ENCODE data around the gene PMF1.
"Not testable (repeated sequence)": the region's sequence is repeated elsewhere in the genome, so short reads cannot be mapped to it uniquely, and the experiment has no call there.

PMF1 gene

GRCh38 chr1:156212833-156213643 is at the start of gene PMF1:
Gene PMF1, plus strand, starts transcription at chr1:156213007. Its CDS starts 9 bp downstream, at chr1:156213016.
- DNase-seq: peak; percentile 95

- DNase-seq: no peak
Observed at GRCh38 chr1:156163712-156164111, 49.1 kb upstream of the PMF1 start.

GRCh38 chr1:156164125-156164831 is 48.5 kb upstream of the PMF1 start:
- no peak for DNase-seq

GRCh38 chr1:156165083-156165482 is 47.7 kb upstream of the PMF1 start:
- DNase-seq: no peak

GRCh38 chr1:156167536-156167935 is 45.3 kb upstream of the PMF1 start:
- DNase-seq: no peak

GRCh38 chr1:156172696-156173470 is 39.9 kb upstream of the PMF1 start:
- no peak for DNase-seq

- no peak for DNase-seq
Observed at GRCh38 chr1:156176610-156177210, 36.1 kb upstream of the PMF1 start.

GRCh38 chr1:156177919-156178654 is 34.7 kb upstream of the PMF1 start:
- DNase-seq: no peak

- DNase-seq: no peak
Observed at GRCh38 chr1:156180471-156180870, 32.3 kb upstream of the PMF1 start.

- not testable (repeated sequence) for DNase-seq
Observed at GRCh38 chr1:156181391-156181924, 31.3 kb upstream of the PMF1 start.

GRCh38 chr1:156182010-156182779 is 30.6 kb upstream of the PMF1 start:
- not testable (repeated sequence) for DNase-seq

GRCh38 chr1:156186347-156187177 is 26.2 kb upstream of the PMF1 start:
- not testable (repeated sequence) for DNase-seq

GRCh38 chr1:156190265-156190664 is 22.5 kb upstream of the PMF1 start:
- DNase-seq: not testable (repeated sequence)

- DNase-seq: no peak
Observed at GRCh38 chr1:156191292-156191964, 21.4 kb upstream of the PMF1 start.

GRCh38 chr1:156193208-156193487 is 19.7 kb upstream of the PMF1 start:
- no peak for DNase-seq

- peak; percentile 91 for DNase-seq
Observed at GRCh38 chr1:156193488-156194299, 19.1 kb upstream of the PMF1 start, which contains the start of gene SLC25A44. Gene SLC25A44, plus strand, starts transcription at chr1:156194104. Its CDS starts 5,744 bp downstream, at chr1:156199848.

GRCh38 chr1:156194300-156194652 is 18.5 kb upstream of the PMF1 start:
- DNase-seq: no peak

GRCh38 chr1:156195853-156196252 is 17.0 kb upstream of the PMF1 start:
- no peak for DNase-seq

GRCh38 chr1:156196445-156196844 is 16.4 kb upstream of the PMF1 start:
- no peak for DNase-seq

Measured in stimulated activated CD4-positive, alpha-beta T cell treated with anti-CD3 and anti-CD28 coated beads, Interleukin-12 subunit alpha, Interleukin-12 subunit beta, amount 100 ng/mL, for 4 hours (primary cell).